HG03469 (cell line): ENCODE data around the gene ZNF783.
"Not testable (repeated sequence)": the region's sequence is repeated elsewhere in the genome, so short reads cannot be mapped to it uniquely, and the experiment has no call there.

Experiments
- ATAC-seq: cut with Tn5 transposase; IDR thresholded peaks from one replicate; pipeline ENCODE4 v1.9.1; 2021; ENCODE audit warnings: mild to moderate bottlenecking, moderate library complexity, moderate number of reproducible peaks; ENCODE audit not compliant: unreplicated experiment

Gene ZNF783

DNA sequence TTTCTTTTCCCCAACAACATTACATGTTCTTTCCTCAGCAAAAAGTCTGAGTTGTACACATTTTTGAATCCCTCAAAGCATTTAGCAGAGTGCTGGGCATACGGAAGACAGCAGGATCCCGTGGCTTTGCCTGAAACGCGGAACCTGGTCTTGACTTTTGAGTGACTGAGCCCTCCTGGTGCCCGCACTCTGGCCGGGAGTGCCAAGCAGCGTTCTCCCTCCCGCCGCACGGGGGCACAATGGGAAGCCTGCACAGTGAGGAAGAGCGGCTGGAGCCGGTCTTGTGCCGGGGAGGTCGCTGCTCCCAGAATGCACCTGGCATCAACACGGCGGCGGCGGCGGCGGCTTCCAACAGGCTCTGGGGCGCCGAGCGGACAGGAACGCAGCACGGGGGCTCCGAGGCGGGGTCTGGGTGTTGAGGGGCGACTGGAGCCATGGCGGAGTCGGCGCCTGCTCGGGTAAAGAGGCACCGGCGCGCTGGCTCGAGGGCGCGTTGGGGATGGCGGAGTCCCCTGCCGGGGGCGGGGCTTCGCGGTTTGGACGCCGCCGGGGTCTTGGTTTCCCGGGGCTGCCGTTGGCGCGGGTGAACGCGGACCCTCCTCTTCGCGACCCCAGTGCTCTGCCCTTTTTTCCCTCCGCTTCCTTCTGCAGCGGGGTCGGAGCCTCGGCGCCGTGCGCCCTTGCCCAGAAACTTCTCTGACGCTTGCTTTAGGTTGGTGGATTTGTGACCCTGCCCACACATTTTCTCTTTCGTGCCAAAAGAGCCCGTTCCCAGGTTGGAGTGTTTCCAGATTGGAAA lies 22.5 kb upstream of the ZNF783 start, which contains the start of gene ZNF212:
ZNF212 (plus strand) TSS at position 307 of the 799 bp plus-strand sequence; CDS start at position 435, 128 bp downstream.
- peak; percentile 96 for ATAC-seq

- no peak for ATAC-seq
Observed at GRCh38 chr7:149240637-149241036, 21.4 kb upstream of the ZNF783 start.

DNA sequence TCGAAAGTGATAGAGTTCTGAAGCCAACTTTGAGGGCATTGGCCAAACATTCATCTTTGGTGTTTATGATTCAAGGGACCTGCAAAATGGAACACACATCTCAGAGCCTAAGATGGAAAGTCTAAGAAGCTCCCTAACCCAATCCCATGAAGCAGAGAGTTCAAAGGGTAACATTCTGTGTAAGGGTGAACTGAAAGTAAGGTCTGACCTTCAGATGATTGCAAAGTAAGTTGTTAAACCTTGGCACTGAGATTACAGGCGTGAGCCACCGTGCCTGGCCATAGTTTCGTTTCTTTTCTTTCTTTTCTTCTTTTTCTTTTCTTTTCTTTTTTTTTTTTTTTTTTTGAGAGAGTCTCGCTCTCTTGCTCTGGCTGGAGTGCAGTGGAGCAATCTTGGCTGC lies 20.3 kb upstream of the ZNF783 start:
- ATAC-seq, result no peak

- no peak for ATAC-seq
Observed at GRCh38 chr7:149245244-149245643, 16.8 kb upstream of the ZNF783 start.

DNA sequence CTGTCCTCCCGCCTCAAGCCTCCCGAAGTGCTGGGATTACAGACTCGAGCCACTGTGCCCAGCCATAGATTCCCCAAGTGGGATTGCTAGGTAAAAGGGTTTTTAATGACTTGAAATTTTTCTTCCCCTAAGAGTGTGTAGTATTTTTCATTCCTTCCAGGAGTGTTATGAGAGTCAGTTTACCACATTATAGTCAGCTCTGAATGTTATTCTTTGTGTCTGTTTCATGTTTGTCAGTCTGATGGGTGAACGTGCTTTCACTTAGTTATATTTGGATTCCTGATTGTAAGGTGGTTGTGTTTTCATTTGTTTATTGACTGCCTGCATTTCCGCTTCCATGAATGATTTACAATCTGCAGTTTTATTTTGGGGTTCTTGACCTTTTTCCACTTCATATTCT lies 16.3 kb upstream of the ZNF783 start:
- ATAC-seq, result no peak

GRCh38 chr7:149248777-149249176 lies 13.2 kb upstream of the ZNF783 start:
- ATAC-seq, result no peak

DNA sequence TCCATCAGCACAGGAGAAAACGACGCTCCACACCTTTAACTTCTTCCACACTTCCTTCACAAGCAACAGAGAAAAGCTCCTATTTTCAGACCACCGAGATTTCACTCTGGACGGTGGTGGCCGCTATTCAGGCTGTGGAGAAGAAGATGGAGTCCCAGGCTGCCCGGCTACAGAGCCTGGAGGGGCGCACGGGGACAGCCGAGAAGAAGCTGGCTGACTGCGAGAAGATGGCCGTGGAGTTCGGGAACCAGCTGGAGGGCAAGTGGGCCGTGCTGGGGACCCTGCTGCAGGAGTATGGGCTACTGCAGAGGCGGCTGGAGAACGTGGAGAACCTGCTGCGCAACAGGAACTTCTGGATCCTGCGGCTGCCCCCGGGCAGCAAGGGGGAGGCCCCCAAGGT lies 11.8 kb upstream of the ZNF783 start:
- not testable (repeated sequence) for ATAC-seq

- not testable (repeated sequence) for ATAC-seq
Observed at GRCh38 chr7:149251518-149251917, 10.5 kb upstream of the ZNF783 start.

DNA sequence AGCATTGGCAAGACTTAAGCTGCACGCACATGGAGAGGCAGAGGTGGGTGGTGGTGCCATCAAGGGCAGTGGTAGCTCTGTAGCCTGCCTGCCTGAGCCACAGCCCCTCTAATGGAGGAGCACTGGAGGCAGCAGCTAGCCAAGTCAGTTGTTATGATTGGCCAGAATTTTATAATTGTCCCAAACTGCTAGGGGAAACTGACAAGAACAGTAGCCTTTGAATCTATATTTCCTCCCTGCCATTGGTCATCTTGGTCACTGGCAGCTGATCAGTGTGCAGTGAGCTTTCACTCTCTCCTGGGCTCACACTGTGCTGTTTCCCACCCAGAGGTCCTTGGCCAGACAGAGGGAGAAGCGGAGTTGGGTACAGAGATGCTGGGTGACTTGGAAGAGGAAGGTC lies 9.6 kb upstream of the ZNF783 start:
- ATAC-seq, result no peak

- ATAC-seq, result no peak
Observed at GRCh38 chr7:149253665-149254064, 8.3 kb upstream of the ZNF783 start.

DNA sequence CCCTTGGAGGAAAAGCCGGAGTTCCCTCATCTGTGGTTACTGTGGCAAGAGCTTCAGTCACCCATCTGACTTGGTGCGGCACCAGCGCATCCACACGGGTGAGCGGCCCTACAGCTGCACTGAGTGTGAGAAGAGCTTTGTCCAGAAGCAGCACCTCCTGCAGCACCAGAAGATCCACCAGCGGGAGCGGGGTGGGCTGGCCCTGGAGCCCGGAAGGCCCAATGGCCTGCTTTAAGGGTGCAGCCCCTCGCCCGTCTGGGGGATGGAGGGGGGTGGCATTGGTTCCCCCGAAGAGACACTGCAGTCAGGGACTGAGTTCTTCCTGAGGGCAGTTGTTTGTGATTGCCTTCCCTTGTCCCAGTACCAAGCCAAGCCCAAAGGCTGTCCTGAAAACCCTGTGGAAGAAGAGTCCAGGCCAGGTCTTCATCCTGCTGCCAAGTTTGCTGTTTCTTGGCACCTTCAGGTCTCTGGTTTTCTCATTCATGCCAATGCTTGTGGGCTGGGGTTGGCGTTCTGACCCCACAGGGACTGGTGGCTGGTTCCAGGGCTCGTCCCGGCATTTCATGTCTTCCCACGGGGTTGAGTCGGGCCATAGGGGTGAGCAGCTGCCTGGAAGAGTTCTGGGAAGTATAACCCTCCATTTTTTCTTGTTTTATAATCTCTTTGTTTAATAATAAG lies 7.7 kb upstream of the ZNF783 start:
- no peak for ATAC-seq

- ATAC-seq, result no peak
Observed at GRCh38 chr7:149255174-149255573, 6.8 kb upstream of the ZNF783 start.

GRCh38 chr7:149256568-149256967 lies 5.4 kb upstream of the ZNF783 start:
- no peak for ATAC-seq

- ATAC-seq, result no peak
Observed at GRCh38 chr7:149257146-149257545, 4.8 kb upstream of the ZNF783 start.

DNA sequence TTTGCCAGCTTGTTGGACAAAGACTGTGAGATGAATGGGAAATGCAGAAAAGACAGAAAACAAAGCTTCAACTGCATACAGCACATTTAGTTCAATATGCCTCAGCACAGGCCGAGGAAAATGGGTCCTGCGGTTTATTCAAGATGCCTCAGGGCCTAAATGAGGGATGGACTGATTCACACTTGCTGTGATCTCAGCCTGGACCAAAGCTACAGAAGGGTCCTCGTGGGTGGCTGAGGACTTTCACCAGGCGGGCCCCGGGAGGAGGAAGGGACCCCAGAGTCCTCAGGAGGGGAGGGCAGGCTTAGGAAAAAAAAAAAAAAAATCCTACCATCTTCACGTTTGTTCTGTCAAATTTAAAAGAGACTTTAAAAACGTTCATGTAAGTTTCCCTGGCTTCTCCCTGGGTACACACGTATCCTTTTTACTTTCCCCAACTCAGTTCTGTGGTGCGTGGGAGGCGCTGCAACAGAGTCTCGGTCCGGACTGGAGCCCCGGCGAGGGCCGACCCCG lies 624 bp upstream of the ZNF783 start:
- ATAC-seq, result no peak

- no peak for ATAC-seq
Observed at GRCh38 chr7:149266451-149266850, 4.5 kb downstream of the ZNF783 start.

DNA sequence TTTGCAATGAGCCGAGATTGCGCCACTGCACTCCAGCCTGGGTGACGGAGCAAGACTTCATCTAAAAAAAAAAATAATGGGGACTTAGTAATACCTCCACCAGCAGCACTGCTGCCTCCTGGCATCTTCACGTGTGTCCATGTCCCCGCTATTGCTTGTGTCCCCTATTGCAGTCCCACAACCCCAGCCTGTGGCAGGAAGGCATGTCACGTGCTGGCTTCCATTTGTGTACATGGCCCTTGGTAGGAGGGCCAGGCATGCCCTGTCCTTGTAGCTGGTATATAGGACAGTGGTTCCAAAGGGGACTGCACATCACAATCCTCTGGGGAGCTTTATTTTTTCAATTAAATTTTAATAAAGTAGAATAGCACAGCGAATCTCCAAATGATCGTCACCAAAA lies 5.7 kb downstream of the ZNF783 start:
- no peak for ATAC-seq

- not testable (repeated sequence) for ATAC-seq
Observed at GRCh38 chr7:149274424-149274823, 12.4 kb downstream of the ZNF783 start.

GRCh38 chr7:149277871-149278270 lies 15.9 kb downstream of the ZNF783 start:
- no peak for ATAC-seq

GRCh38 chr7:149278396-149278795 lies 16.4 kb downstream of the ZNF783 start:
- ATAC-seq, result no peak

GRCh38 chr7:149279111-149279743 lies 17.2 kb downstream of the ZNF783 start:
- ATAC-seq, result no peak

- no peak for ATAC-seq
Observed at GRCh38 chr7:149280151-149280550, 18.2 kb downstream of the ZNF783 start.
